ENCODE results near the gene CDAN1. TPM values are rescaled to one million over a fixed set of nuclear protein-coding genes. Genes with fewer than 3 reads are reported as not detected.
A peak's percentile ranks its signal among the peaks of the same experiment; 100 is the strongest.

Gene CDAN1
- polyA plus RNA-seq, 3 donors: 16.6 to 19.3 (median 19.3) TPM

DNA sequence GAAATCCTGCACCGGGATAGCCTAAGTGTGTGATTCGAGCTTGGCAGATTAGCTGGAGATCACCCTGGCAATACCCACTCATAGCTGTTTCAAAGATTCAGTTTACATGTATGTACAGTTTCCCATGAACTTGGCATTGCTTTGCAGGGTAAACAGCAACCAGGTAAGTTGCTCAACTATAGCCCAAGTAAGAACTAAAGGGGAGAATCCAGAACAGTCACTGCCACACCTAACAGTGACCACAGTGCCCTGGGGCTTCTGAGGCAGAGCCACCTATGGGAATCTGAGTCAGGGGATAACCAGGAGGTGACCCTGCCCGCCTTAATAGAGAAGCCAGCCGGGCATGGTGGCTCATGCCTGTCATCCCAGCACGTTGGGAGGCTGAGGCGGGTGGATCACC lies 15.9 kb downstream of the CDAN1 start:
- no peak for DNase-seq (ENCODE audit: extremely low read depth in 1 of 11, low read depth in 9 of 11, low spot score in 4 of 11)

DNA sequence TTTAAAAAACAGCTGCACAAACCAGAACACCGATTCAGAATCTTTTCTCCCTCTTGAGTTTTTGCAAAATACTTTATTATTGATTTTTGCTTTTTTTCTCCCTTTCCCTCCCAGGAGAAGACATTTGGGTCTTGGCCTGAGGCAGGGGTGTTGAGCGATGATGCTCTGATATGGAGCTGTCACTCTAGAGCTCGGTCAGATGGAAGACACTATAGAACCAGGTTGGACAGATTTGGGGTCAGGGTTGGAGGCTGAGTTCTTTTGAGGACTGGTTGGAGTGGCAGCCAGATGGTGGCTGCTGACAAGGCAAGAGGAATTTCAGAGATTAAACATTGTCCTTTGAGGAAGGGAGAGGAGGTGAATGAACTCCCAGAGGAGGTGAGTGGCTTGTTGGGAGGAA lies 16.9 kb downstream of the CDAN1 start:
- DNase-seq (ENCODE audit: extremely low read depth in 1 of 11, low read depth in 9 of 11, low spot score in 4 of 11): no peak

DNA sequence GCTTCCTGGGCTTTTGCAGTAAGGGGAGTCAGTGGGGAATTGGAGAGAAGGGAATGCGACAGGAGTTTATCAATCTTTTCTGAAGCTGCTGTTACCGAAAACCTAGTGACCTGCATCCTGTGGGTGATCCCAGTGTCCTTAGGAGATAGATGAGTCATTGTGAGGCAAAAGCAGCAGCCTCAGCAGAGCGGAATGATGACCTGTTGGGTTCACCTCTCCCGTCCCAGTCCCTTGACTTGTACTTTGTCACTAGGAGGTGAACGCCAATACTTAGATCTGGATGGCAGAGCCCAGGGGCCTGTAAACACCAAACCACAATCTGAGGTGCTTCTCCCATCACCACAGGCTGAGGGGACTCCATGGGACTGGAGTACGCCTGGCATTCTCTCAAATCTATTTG lies 17.9 kb downstream of the CDAN1 start:
- no peak for DNase-seq (ENCODE audit: extremely low read depth in 1 of 11, low read depth in 9 of 11, low spot score in 4 of 11)

DNA sequence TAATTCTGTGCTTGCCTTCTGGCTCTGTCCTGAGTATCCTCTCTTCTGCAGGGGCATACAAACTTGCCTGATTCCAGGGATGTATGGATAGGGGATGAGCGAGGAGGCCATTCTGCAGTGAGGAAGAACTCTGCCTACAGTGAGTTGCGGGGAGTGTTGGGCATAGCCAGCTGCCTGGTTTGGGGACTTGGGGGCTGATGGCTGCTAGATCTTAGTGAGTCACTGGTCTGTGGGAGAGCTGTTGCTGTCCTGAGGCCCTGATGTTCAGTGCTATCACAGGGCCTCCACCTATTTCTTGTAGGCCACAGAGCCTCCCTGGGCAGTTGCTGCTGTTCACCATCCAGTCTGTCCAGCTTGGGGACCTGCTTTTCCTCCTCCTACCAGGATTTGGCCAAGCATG lies 20.3 kb downstream of the CDAN1 start:
- no peak for DNase-seq (ENCODE audit: extremely low read depth in 1 of 11, low read depth in 9 of 11, low spot score in 4 of 11)

DNA sequence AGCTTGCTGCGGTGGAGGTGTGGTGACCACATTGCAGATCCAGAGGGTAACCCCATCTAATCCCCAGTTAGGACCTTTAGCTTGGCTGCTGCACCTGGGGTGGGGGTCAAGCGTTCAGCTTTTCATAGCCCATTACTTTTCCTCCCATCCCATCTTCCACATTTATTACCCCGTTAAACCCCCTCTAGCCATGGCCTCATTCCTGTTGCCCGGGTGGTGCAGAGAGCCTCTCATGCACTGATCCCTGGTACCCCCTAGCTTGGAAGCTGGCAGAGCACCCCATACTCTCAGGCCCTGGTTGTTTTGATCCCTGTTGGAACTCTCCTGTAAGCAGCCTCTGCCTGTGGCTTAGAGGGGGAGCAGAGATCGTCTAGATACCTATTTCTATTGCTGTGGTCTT lies 20.8 kb downstream of the CDAN1 start:
- no peak for DNase-seq (ENCODE audit: extremely low read depth in 1 of 11, low read depth in 9 of 11, low spot score in 4 of 11)

DNA sequence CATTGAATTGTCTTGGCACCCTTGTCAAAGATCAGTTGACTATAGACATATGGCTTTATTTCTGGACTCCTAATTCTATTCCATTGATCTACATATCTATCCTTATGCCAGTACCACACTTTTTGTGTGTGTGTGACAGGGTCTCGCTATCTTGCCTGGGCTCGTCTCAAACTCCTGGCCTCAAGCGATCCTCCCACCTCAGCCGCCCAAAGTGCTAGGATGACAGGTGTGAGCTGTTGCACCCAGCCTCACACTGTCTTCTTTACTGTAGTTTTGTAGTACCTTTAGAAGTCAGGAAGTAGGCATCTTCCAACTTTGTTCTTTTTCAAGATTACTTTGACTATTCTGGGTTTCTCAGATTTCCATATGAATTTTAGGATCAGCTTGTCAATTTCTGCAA lies 24.3 kb downstream of the CDAN1 start:
- no peak for DNase-seq (ENCODE audit: extremely low read depth in 1 of 11, low read depth in 9 of 11, low spot score in 4 of 11)

DNA sequence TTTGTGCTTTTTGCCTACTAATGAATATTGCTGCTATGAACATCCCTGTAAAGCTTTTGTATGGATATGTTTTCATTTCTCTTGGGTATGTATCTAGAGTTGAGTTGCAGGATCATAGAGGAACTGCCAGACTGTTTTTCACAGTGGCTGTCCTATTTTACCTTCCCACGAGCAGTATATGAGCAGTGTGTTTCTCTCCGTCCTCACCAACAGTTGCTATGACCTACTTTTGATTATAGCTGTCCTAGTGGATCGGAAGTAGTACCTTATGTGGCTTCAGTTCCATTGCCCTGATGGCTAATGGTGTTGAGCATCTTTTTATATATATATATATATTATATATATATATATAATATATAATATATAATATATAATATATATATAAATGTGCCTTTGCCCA lies 25.2 kb downstream of the CDAN1 start:
- DNase-seq (ENCODE audit: extremely low read depth in 1 of 11, low read depth in 9 of 11, low spot score in 4 of 11): no peak

DNA sequence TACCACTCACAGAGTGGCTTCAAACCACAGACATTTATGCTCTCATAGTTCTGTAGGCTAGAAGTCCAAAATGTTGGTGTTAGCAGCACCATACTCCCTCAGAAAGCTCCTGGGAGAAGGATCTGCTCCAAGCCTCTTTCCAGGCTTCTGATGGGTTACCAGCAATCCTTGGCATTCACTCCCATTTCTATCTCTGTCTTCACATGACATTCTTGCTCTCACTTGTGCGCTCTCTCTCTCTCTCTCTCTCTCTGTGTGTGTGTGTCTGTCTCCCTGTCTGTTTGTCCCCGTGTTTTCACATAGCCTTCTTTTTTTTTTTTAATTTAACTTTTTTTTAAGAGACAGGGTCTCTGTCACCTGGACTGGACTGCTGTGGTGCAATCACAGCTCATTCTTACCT lies 26.3 kb downstream of the CDAN1 start:
- DNase-seq (ENCODE audit: extremely low read depth in 1 of 11, low read depth in 9 of 11, low spot score in 4 of 11): no peak

DNA sequence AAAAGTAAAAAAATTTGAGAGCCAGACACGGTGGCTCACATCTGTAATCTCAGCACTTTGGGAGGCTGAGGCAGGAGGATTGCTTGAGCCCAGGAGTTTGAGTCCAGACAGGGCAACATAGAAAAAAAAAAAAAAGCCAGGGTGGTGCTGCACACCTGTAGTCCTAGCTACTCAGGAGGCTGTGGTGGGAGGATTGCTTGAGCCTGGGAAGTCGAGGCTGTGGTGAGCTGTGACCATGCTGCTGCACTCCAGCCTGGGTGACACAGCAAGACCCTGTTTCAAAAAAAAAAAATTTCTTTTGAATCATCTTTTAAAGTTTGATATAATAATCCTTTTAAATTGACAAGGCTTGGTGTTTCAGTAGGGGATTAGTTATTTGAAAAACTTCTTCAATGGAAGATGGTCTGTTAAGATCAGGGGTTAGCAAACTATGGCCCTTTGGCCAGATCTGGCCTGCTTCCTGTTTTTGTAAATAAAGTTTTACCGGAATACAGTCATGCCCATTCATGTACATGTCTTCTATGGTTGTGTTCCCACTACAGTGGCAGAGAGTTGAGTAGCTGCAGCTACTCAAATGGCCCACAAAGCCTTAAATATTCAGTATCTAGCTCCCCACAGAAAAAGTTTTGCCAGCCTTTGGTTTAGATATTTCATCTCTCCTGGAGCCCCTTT lies 28.9 kb downstream of the CDAN1 start:
- DNase-seq (ENCODE audit: extremely low read depth in 1 of 11, low read depth in 9 of 11, low spot score in 4 of 11): no peak

DNA sequence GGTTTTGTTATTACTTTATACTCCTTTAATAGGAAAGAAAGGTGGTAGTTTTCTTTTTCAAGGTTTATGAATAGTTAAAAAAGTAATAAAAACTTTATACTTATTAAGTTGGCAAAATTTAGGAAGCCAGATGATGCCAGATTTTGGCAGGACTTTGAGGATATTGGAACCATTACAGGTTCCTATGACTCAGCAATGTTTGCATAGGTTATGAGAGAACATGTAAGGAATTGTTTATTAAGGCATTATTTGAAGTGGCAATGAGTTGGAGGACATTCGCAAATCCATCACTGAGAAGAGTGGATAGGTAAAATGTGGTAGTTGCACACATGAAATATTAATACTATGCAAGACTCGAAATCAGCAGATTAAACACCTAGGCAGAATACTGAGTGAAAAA lies 29.9 kb downstream of the CDAN1 start:
- no peak for DNase-seq (ENCODE audit: extremely low read depth in 1 of 11, low read depth in 9 of 11, low spot score in 4 of 11)

DNA sequence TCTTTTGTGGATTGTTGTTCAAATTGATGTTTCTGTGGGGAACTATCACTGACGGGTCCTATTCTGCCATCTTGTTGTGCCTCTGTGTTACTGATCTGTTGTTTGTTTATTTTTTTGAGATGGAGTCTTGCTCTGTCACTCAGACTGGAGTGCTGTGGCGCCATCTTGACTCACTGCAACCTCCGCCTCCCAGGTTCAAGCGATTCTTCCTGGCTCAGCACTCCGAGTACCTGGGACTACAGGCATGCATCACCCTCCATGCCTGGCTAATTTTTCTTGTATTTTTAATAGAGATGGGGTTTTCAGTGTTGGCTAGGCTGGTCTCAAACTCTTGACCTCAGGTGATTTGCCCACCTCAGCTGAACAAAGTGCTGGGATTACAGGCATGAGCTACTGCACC lies 31.6 kb downstream of the CDAN1 start:
- no peak for DNase-seq (ENCODE audit: extremely low read depth in 1 of 11, low read depth in 9 of 11, low spot score in 4 of 11)

DNA sequence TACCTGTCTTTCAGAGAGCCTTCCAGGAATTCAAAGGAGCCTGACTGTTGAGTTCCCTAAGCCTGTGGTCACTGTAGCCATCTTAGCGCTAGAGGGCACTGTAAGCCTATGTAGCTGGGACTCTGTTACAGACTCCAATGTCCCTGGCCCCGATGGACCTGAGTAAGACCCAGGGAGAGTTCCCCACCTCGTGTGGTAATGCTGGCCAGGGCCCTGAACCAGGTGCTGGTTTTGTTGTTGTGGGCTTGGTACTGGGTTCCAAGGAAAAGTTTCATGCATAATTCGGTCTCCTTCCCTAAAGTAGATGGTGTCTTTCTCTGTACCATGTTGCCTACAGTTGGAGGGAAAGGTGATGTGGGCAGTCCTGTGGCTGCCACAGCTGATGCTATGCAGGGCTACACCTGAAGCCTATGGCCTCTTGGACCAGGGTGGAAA lies 32.4 kb downstream of the CDAN1 start:
- DNase-seq (ENCODE audit: extremely low read depth in 1 of 11, low read depth in 9 of 11, low spot score in 4 of 11): peak; percentile 27 to 65 (median 59)

DNA sequence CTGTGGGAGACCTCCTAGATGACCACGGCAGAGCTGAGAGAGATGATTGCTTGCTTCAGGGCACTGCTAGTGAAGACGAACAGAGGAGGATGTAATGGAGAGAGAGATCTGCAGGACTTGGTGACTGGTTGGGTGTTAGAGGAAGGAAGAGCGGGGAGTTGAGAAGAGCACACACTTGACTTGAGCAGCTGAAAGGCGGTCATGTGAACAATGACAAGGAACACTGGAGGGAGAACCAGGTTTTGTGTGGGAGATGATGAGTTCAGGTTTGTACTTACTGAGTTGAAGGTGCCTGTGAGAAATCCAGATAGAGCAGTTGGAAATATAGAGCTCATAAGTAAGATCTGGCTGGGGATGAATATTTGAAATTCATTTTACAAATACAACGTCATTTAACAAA lies 40.3 kb downstream of the CDAN1 start:
- no peak for DNase-seq (ENCODE audit: extremely low read depth in 1 of 11, low read depth in 9 of 11, low spot score in 4 of 11)

DNA sequence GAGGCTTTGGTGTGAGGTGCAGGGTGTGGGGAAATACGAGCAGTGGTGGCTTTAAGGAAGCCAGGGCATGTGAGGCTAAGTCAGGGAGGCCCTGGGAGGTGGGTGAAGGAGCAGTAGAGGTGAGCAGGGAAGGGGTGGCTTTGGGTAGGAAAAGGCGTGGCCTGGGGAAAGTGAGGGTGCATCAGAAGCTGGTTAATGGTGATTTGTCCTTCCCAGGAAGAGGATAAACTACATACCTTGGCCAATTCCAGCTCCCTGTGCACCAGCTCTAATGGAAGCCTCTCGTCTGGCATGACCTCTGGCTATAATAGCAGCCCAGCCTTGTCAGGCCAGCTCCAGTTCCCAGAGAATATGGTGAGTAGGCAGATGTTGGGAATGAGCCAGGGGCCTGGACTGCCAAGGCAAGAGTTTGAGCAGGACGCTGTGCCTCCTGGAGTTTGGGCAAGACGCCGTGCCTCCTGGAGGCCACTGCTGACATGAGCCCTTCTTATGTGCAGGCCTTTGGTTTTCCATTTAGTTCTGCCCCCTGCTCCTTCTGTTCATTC lies 41.3 kb downstream of the CDAN1 start:
- no peak for DNase-seq (ENCODE audit: extremely low read depth in 1 of 11, low read depth in 9 of 11, low spot score in 4 of 11)

DNA sequence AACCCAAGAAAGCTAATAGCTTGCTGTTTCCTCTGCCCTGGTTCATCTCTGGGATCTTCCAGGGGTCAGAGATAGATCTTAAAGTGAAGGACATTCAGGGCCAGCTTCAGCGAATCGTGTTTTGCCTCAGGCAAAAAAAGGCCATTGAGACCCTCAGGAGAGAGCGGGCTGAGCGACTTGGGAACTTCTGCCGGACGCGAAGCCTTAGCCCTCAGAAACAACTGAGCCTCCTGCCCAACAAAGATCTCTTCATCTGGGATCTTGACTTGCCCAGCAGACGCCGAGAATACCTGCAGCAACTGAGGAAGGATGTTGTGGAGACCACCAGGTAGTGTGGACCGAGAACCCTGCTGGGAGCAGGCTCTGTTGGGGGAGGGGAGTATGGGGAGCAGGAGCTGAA lies 42.5 kb downstream of the CDAN1 start:
- DNase-seq (ENCODE audit: extremely low read depth in 1 of 11, low read depth in 9 of 11, low spot score in 4 of 11): no peak

DNA sequence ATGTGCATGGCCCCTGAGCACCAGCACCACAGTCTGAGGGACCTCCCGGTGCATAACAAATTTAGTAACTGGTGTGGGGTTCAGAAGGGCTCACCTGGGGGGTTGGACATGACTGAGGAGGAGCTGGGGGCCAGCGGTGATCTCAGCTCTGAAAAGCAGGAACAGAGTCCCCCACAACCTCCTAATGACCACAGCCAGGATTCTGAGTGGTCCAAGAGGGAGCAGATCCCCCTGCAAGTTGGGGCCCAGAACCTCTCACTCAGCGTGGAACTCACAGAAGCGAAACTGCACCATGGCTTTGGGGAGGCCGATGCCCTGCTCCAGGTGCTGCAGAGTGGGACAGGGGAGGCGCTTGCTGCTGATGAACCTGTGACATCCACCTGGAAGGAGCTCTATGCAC lies 43.0 kb downstream of the CDAN1 start:
- no peak for DNase-seq (ENCODE audit: extremely low read depth in 1 of 11, low read depth in 9 of 11, low spot score in 4 of 11)

DNA sequence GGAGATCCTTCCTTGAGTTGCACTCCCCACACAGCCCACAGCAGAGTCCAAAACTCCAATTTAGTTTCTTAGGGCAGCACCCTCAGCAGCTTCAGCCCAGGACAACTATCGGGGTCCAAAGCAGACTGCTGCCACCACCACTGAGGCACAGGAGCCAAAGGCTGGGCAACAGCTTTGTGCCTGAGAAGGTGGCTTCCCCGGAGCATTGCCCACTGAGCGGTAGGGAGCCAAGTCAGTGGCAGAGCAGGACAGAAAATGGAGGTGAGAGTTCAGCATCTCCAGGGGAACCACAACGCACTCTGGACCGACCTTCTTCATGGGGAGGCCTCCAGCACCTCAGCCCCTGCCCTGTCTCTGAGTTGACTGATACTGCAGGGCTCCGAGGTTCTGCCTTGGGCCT lies 43.4 kb downstream of the CDAN1 start:
- DNase-seq (ENCODE audit: extremely low read depth in 1 of 11, low read depth in 9 of 11, low spot score in 4 of 11): no peak

DNA sequence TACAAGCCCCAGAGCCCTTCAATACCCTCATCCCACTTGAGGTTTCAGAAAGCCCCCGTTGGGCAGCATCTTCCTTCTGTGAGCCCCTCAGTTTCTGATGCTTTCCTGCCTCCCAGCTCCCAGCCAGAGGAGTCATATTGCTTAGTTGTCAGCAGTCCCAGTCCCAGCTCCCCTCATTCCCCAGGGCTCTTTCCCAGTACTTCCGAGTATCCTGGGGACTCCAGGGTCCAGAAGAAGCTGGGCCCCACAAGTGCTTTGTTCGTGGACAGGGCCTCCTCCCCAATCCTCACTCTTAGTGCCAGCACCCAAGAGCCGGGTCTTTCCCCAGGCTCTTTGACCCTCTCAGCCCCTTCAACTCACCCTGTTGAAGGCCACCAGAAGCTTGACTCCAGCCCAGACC lies 43.9 kb downstream of the CDAN1 start:
- DNase-seq (ENCODE audit: extremely low read depth in 1 of 11, low read depth in 9 of 11, low spot score in 4 of 11): no peak

DNA sequence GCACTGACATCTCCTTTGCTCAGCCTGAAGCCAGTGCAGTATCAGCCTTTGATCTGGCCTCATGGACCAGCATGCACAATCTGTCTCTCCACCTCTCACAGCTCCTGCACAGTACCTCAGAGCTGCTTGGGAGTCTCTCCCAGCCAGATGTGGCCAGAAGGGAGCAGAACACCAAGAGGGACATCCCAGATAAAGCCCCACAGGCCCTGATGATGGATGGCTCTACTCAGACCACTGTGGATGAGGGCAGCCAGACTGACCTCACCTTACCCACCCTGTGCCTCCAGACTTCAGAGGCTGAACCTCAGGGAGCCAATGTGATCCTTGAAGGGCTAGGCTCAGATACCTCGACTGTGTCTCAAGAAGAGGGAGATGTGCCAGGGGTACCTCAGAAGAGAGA lies 44.4 kb downstream of the CDAN1 start:
- no peak for DNase-seq (ENCODE audit: extremely low read depth in 1 of 11, low read depth in 9 of 11, low spot score in 4 of 11)

DNA sequence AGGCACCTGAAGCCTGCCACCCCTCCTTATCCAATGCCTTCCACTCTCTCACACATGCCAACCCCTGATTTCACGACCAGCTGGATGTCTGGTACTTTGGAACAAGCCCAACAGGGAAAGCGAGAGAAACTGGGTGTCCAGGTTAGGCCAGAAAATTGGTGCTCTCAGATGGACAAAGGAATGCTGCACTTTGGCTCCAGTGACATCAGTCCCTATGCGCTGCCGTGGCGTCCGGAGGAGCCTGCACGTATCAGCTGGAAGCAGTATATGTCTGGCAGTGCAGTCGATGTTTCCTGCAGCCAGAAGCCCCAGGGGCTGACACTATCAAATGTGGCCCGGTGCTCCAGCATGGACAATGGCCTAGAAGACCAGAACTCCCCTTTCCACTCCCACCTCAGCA lies 45.2 kb downstream of the CDAN1 start:
- DNase-seq (ENCODE audit: extremely low read depth in 1 of 11, low read depth in 9 of 11, low spot score in 4 of 11): no peak

DNA sequence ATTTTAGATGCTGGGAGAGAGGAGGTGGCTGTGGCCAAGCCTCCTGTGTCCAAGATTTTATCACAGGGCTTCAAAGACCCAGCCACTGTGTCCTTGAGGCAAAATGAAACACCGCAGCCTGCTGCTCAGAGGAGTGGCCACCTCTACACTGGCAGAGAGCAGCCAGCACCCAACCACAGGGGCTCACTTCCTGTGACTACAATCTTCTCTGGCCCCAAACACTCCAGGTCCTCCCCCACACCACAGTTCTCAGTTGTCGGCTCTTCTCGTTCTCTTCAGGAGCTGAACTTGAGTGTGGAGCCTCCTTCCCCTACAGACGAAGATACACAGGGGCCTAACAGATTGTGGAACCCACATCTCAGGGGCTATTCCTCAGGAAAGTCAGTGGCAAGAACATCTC lies 45.6 kb downstream of the CDAN1 start:
- DNase-seq (ENCODE audit: extremely low read depth in 1 of 11, low read depth in 9 of 11, low spot score in 4 of 11): no peak

Measured in renal cortex interstitium (tissue), 11 donors.